SU-DHL-6 (cell line): ENCODE data around the gene TVP23A.

Experiments
- CTCF ChIP-seq: fragments of 200-600 bp; sonication (generic); IDR thresholded peaks from one replicate; pipeline ENCODE4 v1.5.1; 2017; ENCODE audit warnings: antibody characterized with exemption, mild to moderate bottlenecking, low read length, moderate library complexity; ENCODE audit not compliant: insufficient read depth, poor library complexity, severe bottlenecking
- EZH2phosphoT487 ChIP-seq: fragments of 200-600 bp; sonication (generic), shearing (Covaris generic); conservative IDR thresholded peaks from 2 replicates; pipeline ENCODE4 v1.6.1; 2018; ENCODE audit warnings: mild to moderate bottlenecking, antibody characterized with exemption, low read length, moderate library complexity, mixed read lengths

- TF ChIP-seq CTCF (no peak), EZH2phosphoT487 (no peak)
Observed at GRCh38 chr16:10859020-10859419, 40.4 kb upstream of the TVP23A start.
